ENCODE results near the gene SEC14L6. TPM values are rescaled to one million over a fixed set of nuclear protein-coding genes. Genes with fewer than 3 reads are reported as not detected.

Gene SEC14L6
- total RNA-seq, 1 experiment from 2014 or later: 1.1 TPM

- Histone ChIP-seq H2BK15ac (ENCODE audit: low read depth, low read length) (no peak overlapping the region), H3K56ac (ENCODE audit: insufficient read length, low read depth, low read length) (no peak overlapping the region), H3K9me3 (ENCODE audit: control insufficient read depth, low read depth, low read length) (no peaks in the 10 kb centered on the region), H3K23me2 (ENCODE audit: insufficient read length, low read depth, low read length, poor library complexity, severe bottlenecking) (no peaks in the 10 kb centered on the region), H3K27ac (ENCODE audit: insufficient read length, low read depth, low read length) (no peak overlapping the region), H3K79me2 (ENCODE audit: insufficient read depth, low read length) (no peaks in the 10 kb centered on the region), H3K4me2 (ENCODE audit: insufficient read depth, insufficient read length, low read length) (no peak overlapping the region), H2BK120ac (ENCODE audit: low read depth, low read length, poor library complexity, severe bottlenecking) (no peak overlapping the region), H3K4ac (ENCODE audit: low read depth, low read length) (no peak overlapping the region), H2BK12ac (ENCODE audit: insufficient read length, low read depth, low read length) (no peak overlapping the region), H4K5ac (ENCODE audit: insufficient read length, low read depth, low read length) (no peak overlapping the region), H4K8ac (replicated peaks; ENCODE audit: insufficient read length, low read depth, low read length) (no peak overlapping the region), H3K23ac (ENCODE audit: insufficient read length, low read depth, low read length) (no peak overlapping the region), H2BK20ac (ENCODE audit: low read depth, low read length, poor library complexity, severe bottlenecking) (no peak overlapping the region), H3K18ac (ENCODE audit: insufficient read length, low read depth, low read length) (no peak overlapping the region), H3K9ac (ENCODE audit: extremely low read depth, insufficient read length, low read length) (no peak overlapping the region), H3K4me1 (ENCODE audit: insufficient read depth, low read length) (no peaks in the 10 kb centered on the region), H3K79me1 (ENCODE audit: insufficient read depth, low read depth, low read length, poor library complexity, severe bottlenecking) (no peaks in the 10 kb centered on the region), H3K27me3 (ENCODE audit: insufficient read depth, low read length) (no peaks in the 10 kb centered on the region), H4K20me1 (ENCODE audit: control insufficient read depth, insufficient read depth, insufficient read length) (no peaks in the 10 kb centered on the region), H2AK5ac (ENCODE audit: insufficient read length, low read length) (no peak overlapping the region), H3K14ac (ENCODE audit: insufficient read depth, low read length) (no peak overlapping the region), H2AFZ (ENCODE audit: low read length) (no peak overlapping the region), H2BK5ac (ENCODE audit: insufficient read length, low read length) (no peak overlapping the region), H4K91ac (ENCODE audit: insufficient read length, low read depth, low read length) (no peak overlapping the region), H3T11ph (ENCODE audit: low read length) (no peak overlapping the region)
- H3K4me3 Mint-ChIP-seq: no peak overlapping the region
- no peaks in the 10 kb centered on the region for H3K9me3 Mint-ChIP-seq
- peaks cover 2% of the 10 kb centered on the region; the same call in 1 of the 2 replicates for H3K27me3 Mint-ChIP-seq (ENCODE audit: low read depth)
- TF ChIP-seq CTCF (conservative IDR thresholded peaks at IDR 0.05): no peak
- H3K36me3 Mint-ChIP-seq (ENCODE audit: insufficient read depth in 1 of 3, low read depth in 3 of 3): no peaks in the 10 kb centered on the region
- no peak overlapping the region for H3K27ac Mint-ChIP-seq
- no CpG with 5 or more reads among the region's 12 CpGs for WGBS (ENCODE audit: extremely low coverage, insufficient read length, low lambda C conversion rate)
- no peak for DNase-seq
- H3K4me1 Mint-ChIP-seq: no peaks in the 10 kb centered on the region
Measured at GRCh38 chr22:30503551-30503950, 43.0 kb downstream of the SEC14L6 start.
